Adipose tissue (tissue), 3 donors: ENCODE results near the gene SLC10A2. TPM values are rescaled to one million over a fixed set of nuclear protein-coding genes. Genes with fewer than 3 reads are reported as not detected.

Source experiments
- H3K27ac ChIP-seq: one replicate; pipeline ENCODE4 v1.5.1; 2013; ENCODE audit warnings: low read depth, low read length
- WGBS, 3 donors: extraction: QIAGEN DNeasy Blood & Tissue Kit; methylation state at CpG; one replicate each; pipeline ENCODE4 v1.1.7; 2013; 5-methylcytosine and 5-hydroxymethylcytosine counted together
- polyA plus RNA-seq, 3 donors: library from polyadenylated mRNA; stranded (reverse); fragments of 200-250 nt; gene quantifications; one replicate each; pipeline ENCODE4 v1.2.3, GENCODE V29; 2013
- donor health status: healthy with polysubstance abuse.
- donor health status: Bipolar disorder and iron deficiency.
- donor health status: healthy.

Gene SLC10A2
- polyA plus RNA-seq, 3 donors: not detected

- WGBS, 3 donors: 75 to 88% (median 85%) methylated on average over 2 of the region's 2 CpGs
- no peak overlapping the region for H3K27ac ChIP-seq
These were observed 4.1 kb downstream of the SLC10A2 start for GRCh38 chr13:103062079-103062478.

- WGBS, 3 donors: 82 to 87% (median 84%) methylated on average over 2 of the region's 2 CpGs
- H3K27ac ChIP-seq: no peak overlapping the region
These were observed 10.2 kb downstream of the SLC10A2 start for GRCh38 chr13:103056008-103056407.

GRCh38 chr13:103055166-103055565 is 11.1 kb downstream of the SLC10A2 start:
- H3K27ac ChIP-seq: no peak overlapping the region
- WGBS, 3 donors: 61 to 72% (median 64%) methylated on average over 2 of the region's 2 CpGs

GRCh38 chr13:103046676-103047075 is 19.5 kb downstream of the SLC10A2 start:
- 66 to 85% (median 82%) methylated on average over 4 of the region's 4 CpGs for WGBS, 3 donors

GRCh38 chr13:103044056-103044455 is 22.2 kb downstream of the SLC10A2 start:
- 62 to 82% (median 82%) methylated on average over 3 of the region's 3 CpGs for WGBS, 3 donors
- no peak overlapping the region for H3K27ac ChIP-seq

More at GRCh38 chr13:103046676-103047075, 19.5 kb downstream of the SLC10A2 start:
- no peak overlapping the region for H3K27ac ChIP-seq

GRCh38 chr13:103040006-103040405 is 26.2 kb downstream of the SLC10A2 start:
- H3K27ac ChIP-seq: no peak overlapping the region
- WGBS, 3 donors: 54 to 83% (median 79%) methylated on average over 1 of the region's 1 CpG

GRCh38 chr13:103039183-103039582 is 27.0 kb downstream of the SLC10A2 start:
- WGBS, 3 donors: 37 to 49% (median 45%) methylated on average over 2 of the region's 2 CpGs
- H3K27ac ChIP-seq: no peak overlapping the region

GRCh38 chr13:103036268-103036667 is 29.9 kb downstream of the SLC10A2 start:
- H3K27ac ChIP-seq: no peak overlapping the region
- 75 to 83% (median 82%) methylated on average over 1 of the region's 1 CpG for WGBS, 3 donors

- no peak overlapping the region for H3K27ac ChIP-seq
- WGBS, 3 donors: 74 to 85% (median 78%) methylated on average over 2 of the region's 2 CpGs
These were observed 32.2 kb downstream of the SLC10A2 start for GRCh38 chr13:103033999-103034398.

- H3K27ac ChIP-seq: no peak overlapping the region
- WGBS, 3 donors: 51 to 58% (median 51%) methylated on average over 2 of the region's 2 CpGs
These were observed 34.8 kb downstream of the SLC10A2 start for GRCh38 chr13:103031332-103031873.

GRCh38 chr13:103030776-103031175 is 35.4 kb downstream of the SLC10A2 start:
- WGBS, 3 donors: 71 to 88% (median 84%) methylated on average over 2 of the region's 2 CpGs
- no peak overlapping the region for H3K27ac ChIP-seq

GRCh38 chr13:103029798-103030197 is 36.4 kb downstream of the SLC10A2 start:
- no peak overlapping the region for H3K27ac ChIP-seq
- WGBS, 3 donors: 68 to 82% (median 79%) methylated on average over 2 of the region's 2 CpGs

- 43 to 61% (median 59%) methylated on average over 3 of the region's 3 CpGs for whole genome bisulfite sequencing, 3 donors
- H3K27ac ChIP-seq: no peak overlapping the region
These were observed 43.9 kb downstream of the SLC10A2 start for GRCh38 chr13:103022336-103022735.

- no peak overlapping the region for H3K27ac ChIP-seq
- 44 to 52% (median 51%) methylated on average over 2 of the region's 2 CpGs for WGBS, 3 donors
These were observed 47.7 kb downstream of the SLC10A2 start for GRCh38 chr13:103018556-103018955.

- no peak overlapping the region for H3K27ac ChIP-seq
- 83 to 91% (median 89%) methylated on average over 3 of the region's 3 CpGs for WGBS, 3 donors
These were observed 53.6 kb downstream of the SLC10A2 start for GRCh38 chr13:103012646-103013045.

- WGBS, 3 donors: 29 to 53% (median 33%) methylated on average over 1 of the region's 1 CpG
- H3K27ac ChIP-seq: no peak overlapping the region
These were observed 57.0 kb downstream of the SLC10A2 start for GRCh38 chr13:103009051-103009840.

- no peak overlapping the region for H3K27ac ChIP-seq
- WGBS, 3 donors: 75 to 82% (median 81%) methylated on average over 4 of the region's 4 CpGs
These were observed 58.8 kb downstream of the SLC10A2 start for GRCh38 chr13:103007427-103007762.

GRCh38 chr13:103006641-103007426 is 59.4 kb downstream of the SLC10A2 start:
- WGBS, 3 donors: 73 to 83% (median 78%) methylated on average over 11 of the region's 11 CpGs
- H3K27ac ChIP-seq: no peak overlapping the region

- H3K27ac ChIP-seq: no peak overlapping the region
- WGBS, 3 donors: 52 to 66% (median 63%) methylated on average over 4 of the region's 4 CpGs
These were observed 61.4 kb downstream of the SLC10A2 start for GRCh38 chr13:103004661-103005345.
